Natural killer cell (primary cell): ENCODE measurements around the gene STOX2. TPM values are rescaled to one million over a fixed set of nuclear protein-coding genes. Genes with fewer than 3 reads are reported as not detected.

ENCODE experiments used
- ATAC-seq, 3 donors: fragments of 150-1000 bp in 2 of 3; fragments of 200-7000 bp in 1 of 3; cut with Tn5 transposase; 1 replicate in 1 of 3; 2 replicates in 2 of 3; pipeline ENCODE4 v1.10.0; 2021; ENCODE audit warnings: mild to moderate bottlenecking in 2 of 3, moderate library complexity in 2 of 3
- DNase-seq, 2 donors: peaks; one replicate each; pipeline versions ENCODE4 v3.0.0 to v3.0.0-alpha.2; 2013 to 2021; ENCODE audit warnings: mixed read lengths in 1 of 2
- H3K27ac ChIP-seq: one replicate; pipeline ENCODE4 v1.5.1; 2013; ENCODE audit warnings: mild to moderate bottlenecking, low read length
- H3K27me3 ChIP-seq: one replicate; pipeline ENCODE4 v1.6.1; 2013; ENCODE audit warnings: low read length; ENCODE audit not compliant: control insufficient read depth, insufficient read depth
- H3K36me3 ChIP-seq: one replicate; pipeline ENCODE4 v1.6.1; 2013; ENCODE audit warnings: low read length; ENCODE audit not compliant: control insufficient read depth, insufficient read depth
- H3K4me1 ChIP-seq: one replicate; pipeline ENCODE4 v1.6.1; 2013; ENCODE audit warnings: low read length; ENCODE audit not compliant: control insufficient read depth, insufficient read depth
- H3K4me3 ChIP-seq: one replicate; pipeline ENCODE4 v1.5.1; 2013; ENCODE audit warnings: low read length
- H3K9me3 ChIP-seq: one replicate; pipeline ENCODE4 v1.6.1; 2013; ENCODE audit warnings: low read length; ENCODE audit not compliant: control insufficient read depth, insufficient read depth
- H3K27ac Mint-ChIP-seq, 2 donors: one replicate each; pipeline ENCODE4 v1.8.0; 2022; ENCODE audit warnings: mild to moderate bottlenecking in 2 of 2, mixed read lengths in 2 of 2, moderate library complexity in 1 of 2
- H3K27me3 Mint-ChIP-seq, 2 donors: one replicate each; pipeline ENCODE4 v1.8.0; 2022; ENCODE audit warnings: low read depth in 2 of 2, mixed read lengths in 2 of 2
- H3K36me3 Mint-ChIP-seq: one replicate; pipeline ENCODE4 v1.8.0; 2022; ENCODE audit warnings: mixed read lengths
- H3K4me1 Mint-ChIP-seq, 2 donors: one replicate each; pipeline ENCODE4 v1.8.0; 2022; ENCODE audit warnings: mixed read lengths in 2 of 2
- H3K4me3 Mint-ChIP-seq: one replicate; pipeline ENCODE4 v1.8.0; 2022; ENCODE audit warnings: mild to moderate bottlenecking, moderate library complexity, mixed read lengths
- H3K9me3 Mint-ChIP-seq, 2 donors: one replicate each; pipeline ENCODE4 v1.8.0; 2022; ENCODE audit warnings: mixed read lengths in 2 of 2
- WGBS: methylation state at CpG from one replicate; pipeline ENCODE4 v1.1.7; 2013; ENCODE audit warnings: missing lambda C conversion rate; ENCODE audit not compliant: insufficient coverage; 5-methylcytosine and 5-hydroxymethylcytosine counted together
- intact Hi-C: fragments of 100-400 bp; cut with micrococcal nuclease; formaldehyde crosslinking; loops from one replicate; pipeline ENCODE4 v1.14.2; 2022
- total RNA-seq, 4 donors: library from RNA; stranded (reverse); fragments of 120-200 nt in 1 of 4; gene quantifications; one replicate each; pipeline versions ENCODE4 v1.2.3 to v1.2.4, GENCODE V29; 2013 to 2022
- TF ChIP-seq, protein P1 (sequence below): fragments of 200-600 bp; IDR thresholded peaks from one replicate; pipeline ENCODE4 v1.8.0; 2022; ENCODE audit warnings: antibody characterized with exemption

STOX2 gene
- total RNA-seq, 3 donors from 2014 or later (not counting 1 experiment from before 2014, with no cell fraction given) = 0.23 TPM; not detected in 2

DNA sequence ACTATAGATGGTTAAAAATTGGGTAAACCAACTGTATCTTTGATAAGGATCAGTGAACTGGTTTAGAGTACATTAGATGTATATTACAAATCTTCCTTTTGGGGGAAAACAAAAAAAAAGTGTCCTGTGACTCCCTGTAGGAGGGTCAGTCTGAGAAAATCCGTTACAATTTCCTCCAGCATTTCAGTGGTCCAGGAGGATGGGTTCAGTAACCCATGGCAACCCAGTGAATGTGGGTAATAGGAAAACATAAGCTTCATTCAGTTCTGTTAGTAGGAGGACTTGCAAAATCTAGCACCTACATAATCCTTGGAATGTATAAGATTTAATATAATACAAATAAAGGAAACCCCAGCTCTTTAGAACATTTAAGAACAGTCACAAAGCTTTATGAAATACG, 16.2 kb downstream of the STOX2 start:
- WGBS = 67% methylated on average over 1 of the region's 2 CpGs
- Histone ChIP-seq H3K9me3 (no peaks in the 10 kb centered on the region), H3K4me1 (no peaks in the 10 kb centered on the region), H3K27me3 (no peaks in the 10 kb centered on the region), H3K36me3 (no peaks in the 10 kb centered on the region), H3K27ac (no peak overlapping the region), H3K4me3 (no peak overlapping the region)
- no peak overlapping the region for H3K4me3 Mint-ChIP-seq
- peaks cover 2 to 6% of the 10 kb centered on the region in 2 donors for H3K27me3 Mint-ChIP-seq
- intact Hi-C loops = no loop called here
- H3K36me3 Mint-ChIP-seq = no peaks in the 10 kb centered on the region
- no peaks in the 10 kb centered on the region for H3K4me1 Mint-ChIP-seq
- H3K9me3 Mint-ChIP-seq = no peaks in the 10 kb centered on the region
- DNase-seq (no peak), ATAC-seq (no peak)
- TF ChIP-seq, protein P1, sequence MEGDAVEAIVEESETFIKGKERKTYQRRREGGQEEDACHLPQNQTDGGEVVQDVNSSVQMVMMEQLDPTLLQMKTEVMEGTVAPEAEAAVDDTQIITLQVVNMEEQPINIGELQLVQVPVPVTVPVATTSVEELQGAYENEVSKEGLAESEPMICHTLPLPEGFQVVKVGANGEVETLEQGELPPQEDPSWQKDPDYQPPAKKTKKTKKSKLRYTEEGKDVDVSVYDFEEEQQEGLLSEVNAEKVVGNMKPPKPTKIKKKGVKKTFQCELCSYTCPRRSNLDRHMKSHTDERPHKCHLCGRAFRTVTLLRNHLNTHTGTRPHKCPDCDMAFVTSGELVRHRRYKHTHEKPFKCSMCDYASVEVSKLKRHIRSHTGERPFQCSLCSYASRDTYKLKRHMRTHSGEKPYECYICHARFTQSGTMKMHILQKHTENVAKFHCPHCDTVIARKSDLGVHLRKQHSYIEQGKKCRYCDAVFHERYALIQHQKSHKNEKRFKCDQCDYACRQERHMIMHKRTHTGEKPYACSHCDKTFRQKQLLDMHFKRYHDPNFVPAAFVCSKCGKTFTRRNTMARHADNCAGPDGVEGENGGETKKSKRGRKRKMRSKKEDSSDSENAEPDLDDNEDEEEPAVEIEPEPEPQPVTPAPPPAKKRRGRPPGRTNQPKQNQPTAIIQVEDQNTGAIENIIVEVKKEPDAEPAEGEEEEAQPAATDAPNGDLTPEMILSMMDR = no peak
- no peak overlapping the region for H3K27ac Mint-ChIP-seq

DNA sequence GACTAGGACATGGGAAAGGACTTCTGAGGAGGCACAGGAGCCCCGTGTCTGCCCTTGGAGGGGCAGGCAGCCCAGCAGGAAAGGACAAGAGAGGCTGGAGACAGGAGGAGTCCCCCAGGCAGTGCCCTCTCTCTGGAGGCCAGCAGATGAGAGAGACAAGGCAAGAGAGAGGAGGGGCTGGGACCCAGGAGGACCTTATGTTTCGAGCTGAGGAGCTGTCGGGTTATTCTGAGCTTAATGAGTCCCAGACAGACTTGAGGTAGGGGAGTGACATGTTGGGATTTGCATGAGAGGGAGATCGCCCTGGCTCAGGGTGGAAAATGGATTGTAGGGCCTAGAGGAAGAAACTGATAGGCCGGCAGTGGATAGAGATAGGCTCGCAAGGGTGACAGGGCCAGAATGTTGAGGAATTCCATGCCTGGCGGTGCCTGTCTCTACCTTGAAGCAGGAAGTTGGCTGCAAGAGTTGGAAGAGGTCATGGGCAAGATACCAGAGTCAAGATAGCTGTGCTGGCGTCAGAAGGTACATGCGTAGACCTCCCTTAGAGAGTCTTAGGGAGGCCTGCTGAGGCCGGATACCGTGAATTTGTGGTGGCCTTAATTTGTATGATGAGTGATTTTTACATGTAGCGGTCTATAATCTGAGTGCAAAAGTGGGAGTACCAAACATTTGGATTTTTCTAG, 19.4 kb downstream of the STOX2 start:
- Histone ChIP-seq H3K36me3 (no peaks in the 10 kb centered on the region), H3K27me3 (no peaks in the 10 kb centered on the region), H3K27ac (no peak overlapping the region), H3K4me1 (no peaks in the 10 kb centered on the region), H3K4me3 (no peak overlapping the region), H3K9me3 (no peaks in the 10 kb centered on the region)
- no peak overlapping the region for H3K4me3 Mint-ChIP-seq
- intact Hi-C loops = no loop called here
- H3K9me3 Mint-ChIP-seq = no peaks in the 10 kb centered on the region
- H3K27ac Mint-ChIP-seq = no peak overlapping the region
- H3K4me1 Mint-ChIP-seq = no peaks in the 10 kb centered on the region
- TF ChIP-seq, protein P1 = no peak
- H3K27me3 Mint-ChIP-seq = peaks cover 2 to 6% of the 10 kb centered on the region in 2 donors
- ATAC-seq (no peak), DNase-seq (no peak)
- 89% methylated on average over 12 of the region's 12 CpGs for WGBS
- H3K36me3 Mint-ChIP-seq = no peaks in the 10 kb centered on the region

DNA sequence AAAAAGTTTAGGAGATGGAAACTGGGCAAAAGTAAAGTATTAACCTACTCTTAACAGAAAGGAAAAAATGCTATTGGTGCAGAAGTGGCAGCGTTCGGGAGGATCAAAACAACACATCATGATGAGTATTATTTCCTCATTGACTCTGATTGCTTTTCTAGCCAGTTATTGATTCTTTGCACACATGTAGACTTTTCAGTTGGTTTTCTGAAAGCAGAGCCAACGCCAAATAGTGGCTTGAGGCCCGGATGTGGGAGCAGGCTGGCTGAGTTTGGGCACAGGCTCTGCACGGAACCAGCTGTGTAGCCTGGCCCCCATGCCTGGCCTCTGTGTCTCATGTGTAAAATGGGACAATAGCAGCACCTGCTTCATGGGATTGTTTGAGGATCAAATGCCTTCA, 21.8 kb downstream of the STOX2 start:
- TF ChIP-seq, protein P1 = no peak
- Histone ChIP-seq H3K36me3 (no peaks in the 10 kb centered on the region), H3K4me1 (no peaks in the 10 kb centered on the region), H3K4me3 (no peak overlapping the region), H3K27me3 (no peaks in the 10 kb centered on the region), H3K27ac (no peak overlapping the region), H3K9me3 (no peaks in the 10 kb centered on the region)
- no peaks in the 10 kb centered on the region for H3K36me3 Mint-ChIP-seq
- intact Hi-C loops = no loop called here
- no peaks in the 10 kb centered on the region for H3K4me1 Mint-ChIP-seq
- no peak overlapping the region for H3K27ac Mint-ChIP-seq
- 93% methylated on average over 5 of the region's 5 CpGs for WGBS
- no peaks in the 10 kb centered on the region for H3K9me3 Mint-ChIP-seq
- no peak overlapping the region for H3K4me3 Mint-ChIP-seq
- ATAC-seq (no peak), DNase-seq (no peak)
- H3K27me3 Mint-ChIP-seq = peaks cover 0 to 1% of the 10 kb centered on the region in 2 donors

DNA sequence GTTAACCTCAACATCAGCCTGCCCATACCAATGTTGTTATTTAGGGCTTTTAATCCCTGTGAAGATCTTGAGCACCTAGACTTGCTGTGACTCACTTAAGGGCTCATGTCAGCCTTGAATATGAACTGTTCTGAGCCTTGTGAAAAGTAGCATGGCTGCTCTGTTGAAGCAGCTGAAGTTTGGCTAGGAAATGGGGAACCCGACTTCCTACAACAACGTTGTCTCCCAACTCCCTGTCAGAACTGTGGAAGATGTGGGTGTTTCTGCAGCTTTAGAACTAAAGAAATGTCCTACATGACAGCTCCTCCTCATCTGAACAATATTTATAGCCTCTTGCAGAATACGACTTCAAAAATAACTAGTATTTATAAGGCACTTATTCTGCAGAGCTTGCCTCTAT, 27.5 kb downstream of the STOX2 start:
- no peak overlapping the region for H3K4me3 ChIP-seq

More for the DNA sequence above, 27.5 kb downstream of the STOX2 start:
- Mint-ChIP-seq H3K27me3 (peaks cover 0 to 5% of the 10 kb centered on the region in 2 donors), H3K27ac (no peak overlapping the region), H3K36me3 (no peaks in the 10 kb centered on the region), H3K4me1 (no peaks in the 10 kb centered on the region), H3K9me3 (no peaks in the 10 kb centered on the region), H3K4me3 (no peak overlapping the region)
- 92% methylated on average over 3 of the region's 3 CpGs for WGBS
- Histone ChIP-seq H3K27me3 (no peaks in the 10 kb centered on the region), H3K9me3 (no peaks in the 10 kb centered on the region), H3K4me1 (no peaks in the 10 kb centered on the region), H3K36me3 (no peaks in the 10 kb centered on the region), H3K27ac (no peak overlapping the region)
- intact Hi-C loops = no loop called here
- no peak for ATAC-seq
- TF ChIP-seq, protein P1 = no peak
- no peak for DNase-seq
